RWPE1 (cell line): ENCODE results near the gene ACTR3C.
"Not testable (repeated sequence)": the region's sequence is repeated elsewhere in the genome, so short reads cannot be mapped to it uniquely, and the experiment has no call there.

ENCODE experiments used
- CTCF ChIA-PET: fragments of 350-600 bp; sonication (Branson Sonifier 250); formaldehyde crosslinking; extraction: SDS; loops from one replicate; lab custom pipeline; 2021; lab: Yijun Ruan, JAX
- POLR2A ChIA-PET: fragments of 400-600 bp; formaldehyde crosslinking; extraction: SDS; loops from one replicate; lab custom pipeline; 2020; ENCODE audit warnings: antibody characterized with exemption; ENCODE audit not compliant: low non-redundant PET; lab: Yijun Ruan, JAX
- DNase-seq: peaks from one replicate; pipeline ENCODE4 v3.0.0; 2012; ENCODE audit warnings: low spot score
- H3K27ac ChIP-seq: fragments of 450-650 bp; 2 replicates; pipeline ENCODE4 v1.5.1; 2017
- TF ChIP-seq, protein P1 (sequence below): fragments of 450-650 bp; conservative IDR thresholded peaks from 2 replicates; pipeline ENCODE4 v1.5.1; 2017; ENCODE audit warnings: low read depth, mild to moderate bottlenecking

The ACTR3C gene

DNA sequence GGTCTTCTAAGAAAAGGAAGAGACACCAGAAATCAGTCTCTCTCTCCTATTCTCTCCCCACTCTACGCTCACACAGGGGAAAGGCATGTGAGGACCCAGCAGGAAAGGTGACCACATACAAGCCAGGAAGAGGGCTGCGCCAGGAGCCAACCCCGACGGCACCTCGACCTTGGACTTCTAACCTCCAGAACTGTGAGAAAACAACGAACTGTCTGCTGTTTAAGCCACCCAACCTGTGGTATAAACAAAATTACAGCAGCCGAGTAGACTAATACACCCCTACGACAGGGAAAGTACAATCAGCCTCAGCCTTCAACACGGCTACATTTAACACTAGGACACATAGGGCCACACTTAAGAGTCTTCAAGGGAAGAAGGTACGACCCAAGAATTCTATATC lies 26.5 kb downstream of the ACTR3C start:
- DNase-seq, H3K27ac ChIP-seq, POLR2A ChIA-PET, CTCF ChIA-PET: not testable (repeated sequence)

DNA sequence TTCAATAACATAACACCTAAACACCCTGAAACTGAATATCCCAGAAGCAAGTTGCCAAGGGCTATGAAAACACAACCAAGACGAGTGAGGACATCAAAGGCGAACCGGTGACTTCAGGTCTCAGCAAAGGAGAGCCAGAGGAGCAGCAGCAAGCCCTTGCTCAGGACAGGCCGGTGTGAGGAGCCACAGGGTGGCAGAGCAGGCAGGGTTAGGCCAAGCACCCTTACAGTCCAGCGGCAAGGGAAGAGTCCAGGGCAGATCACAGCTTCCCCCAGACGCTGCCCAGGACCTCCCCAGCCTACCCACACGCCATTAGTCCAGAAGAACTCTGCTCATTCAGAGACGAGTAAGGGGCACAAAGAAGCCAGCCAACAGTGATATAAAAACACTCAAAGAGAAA lies 27.7 kb downstream of the ACTR3C start:
- CTCF ChIA-PET, result not testable (repeated sequence)

GRCh38 chr7:150295027-150295426 lies 28.3 kb downstream of the ACTR3C start:
- POLR2A ChIA-PET, DNase-seq, CTCF ChIA-PET, H3K27ac ChIP-seq: not testable (repeated sequence)

More for the DNA sequence above, 27.7 kb downstream of the ACTR3C start:
- DNase-seq, H3K27ac ChIP-seq, POLR2A ChIA-PET: not testable (repeated sequence)

DNA sequence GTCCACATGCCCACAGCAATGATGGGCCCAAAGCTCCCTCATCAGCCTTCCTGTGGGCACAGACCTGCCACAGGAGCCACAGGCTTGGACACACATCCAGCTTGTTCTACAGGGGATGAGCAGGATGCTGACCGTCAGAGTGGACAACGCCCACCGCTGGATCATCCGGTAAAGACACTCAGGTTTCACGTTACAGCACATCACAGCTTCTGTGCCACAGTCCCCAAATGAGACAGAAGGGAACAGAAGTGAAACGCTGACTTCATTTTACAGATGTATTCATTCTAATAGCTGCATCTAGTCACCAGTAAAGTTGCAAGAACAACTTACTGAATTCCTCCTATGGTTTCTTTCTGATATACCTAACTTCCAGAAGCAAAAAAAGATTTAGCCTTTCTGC lies 33.0 kb downstream of the ACTR3C start:
- DNase-seq, CTCF ChIA-PET, H3K27ac ChIP-seq, POLR2A ChIA-PET: not testable (repeated sequence)

- DNase-seq, CTCF ChIA-PET, H3K27ac ChIP-seq, POLR2A ChIA-PET: not testable (repeated sequence)
Observed at GRCh38 chr7:150288816-150289215, 34.5 kb downstream of the ACTR3C start.

DNA sequence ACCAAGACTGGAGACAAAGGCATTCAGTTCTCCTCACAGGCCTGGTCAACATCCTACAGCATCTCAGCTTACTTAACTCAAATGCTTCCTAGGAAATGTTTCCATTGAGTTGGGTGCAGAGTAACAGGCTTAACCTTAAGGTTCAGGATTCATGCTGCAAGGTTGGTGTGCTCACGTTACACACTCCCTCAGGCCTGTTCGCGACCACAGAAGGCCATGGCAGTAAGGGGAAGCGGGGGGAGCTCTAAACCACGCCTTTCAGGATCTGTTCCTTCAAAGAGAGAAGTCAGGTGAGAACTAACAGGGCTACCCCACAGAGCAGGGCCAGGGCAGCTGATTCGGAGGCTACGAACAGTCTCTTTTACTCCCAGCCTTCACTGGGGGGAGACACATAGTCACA lies 35.5 kb downstream of the ACTR3C start:
- POLR2A ChIA-PET, H3K27ac ChIP-seq, CTCF ChIA-PET, DNase-seq: not testable (repeated sequence)

DNA sequence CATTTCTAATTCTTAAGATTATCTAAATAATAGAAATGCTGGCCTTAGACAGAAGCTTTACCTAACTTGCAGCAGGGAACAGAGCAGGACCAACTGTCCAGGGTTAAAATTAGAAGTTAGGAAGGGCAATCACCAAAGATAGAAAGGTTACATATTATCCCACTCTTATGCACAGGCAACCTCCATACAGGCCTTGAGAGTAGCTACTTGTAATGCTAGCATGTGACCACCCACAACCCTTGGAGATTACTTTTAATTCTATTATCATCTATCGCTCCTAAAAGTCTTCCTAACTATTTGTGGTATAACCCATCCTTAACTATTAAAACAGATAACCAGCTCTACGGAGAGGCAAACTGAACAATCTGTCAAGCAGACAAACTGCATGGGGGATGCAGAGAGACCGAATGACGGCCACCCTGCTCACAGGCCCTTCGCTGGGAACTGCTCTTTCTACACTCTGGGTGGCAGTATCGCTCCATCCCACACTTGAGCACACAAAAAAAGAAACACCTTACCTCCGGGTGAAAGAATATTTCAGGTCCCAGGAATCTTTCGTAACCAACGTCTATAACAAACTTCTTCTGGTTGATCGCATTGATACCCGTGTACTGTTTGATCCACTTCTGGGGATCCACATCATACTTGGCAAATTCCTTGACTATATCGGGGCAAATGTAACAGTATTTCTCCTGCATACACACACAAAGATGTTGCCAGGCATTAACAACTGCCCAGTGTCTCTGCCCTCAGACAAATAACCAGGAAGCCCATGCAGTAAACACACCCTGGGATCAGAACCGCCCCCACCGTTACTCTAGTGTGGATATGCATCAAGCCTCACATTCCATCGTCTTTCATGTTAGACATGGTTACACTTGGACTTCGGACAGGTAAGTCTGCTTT lies 37.2 kb downstream of the ACTR3C start:
- DNase-seq, H3K27ac ChIP-seq, POLR2A ChIA-PET: not testable (repeated sequence)
- CTCF ChIA-PET, result interaction anchor here (0.7 kb wide), 1 partner anchor 129 kb away, joined by 3 read pairs; no protein-coding TSS in a partner anchor
- TF ChIP-seq, protein P1, sequence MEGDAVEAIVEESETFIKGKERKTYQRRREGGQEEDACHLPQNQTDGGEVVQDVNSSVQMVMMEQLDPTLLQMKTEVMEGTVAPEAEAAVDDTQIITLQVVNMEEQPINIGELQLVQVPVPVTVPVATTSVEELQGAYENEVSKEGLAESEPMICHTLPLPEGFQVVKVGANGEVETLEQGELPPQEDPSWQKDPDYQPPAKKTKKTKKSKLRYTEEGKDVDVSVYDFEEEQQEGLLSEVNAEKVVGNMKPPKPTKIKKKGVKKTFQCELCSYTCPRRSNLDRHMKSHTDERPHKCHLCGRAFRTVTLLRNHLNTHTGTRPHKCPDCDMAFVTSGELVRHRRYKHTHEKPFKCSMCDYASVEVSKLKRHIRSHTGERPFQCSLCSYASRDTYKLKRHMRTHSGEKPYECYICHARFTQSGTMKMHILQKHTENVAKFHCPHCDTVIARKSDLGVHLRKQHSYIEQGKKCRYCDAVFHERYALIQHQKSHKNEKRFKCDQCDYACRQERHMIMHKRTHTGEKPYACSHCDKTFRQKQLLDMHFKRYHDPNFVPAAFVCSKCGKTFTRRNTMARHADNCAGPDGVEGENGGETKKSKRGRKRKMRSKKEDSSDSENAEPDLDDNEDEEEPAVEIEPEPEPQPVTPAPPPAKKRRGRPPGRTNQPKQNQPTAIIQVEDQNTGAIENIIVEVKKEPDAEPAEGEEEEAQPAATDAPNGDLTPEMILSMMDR, result peak; percentile 84

DNA sequence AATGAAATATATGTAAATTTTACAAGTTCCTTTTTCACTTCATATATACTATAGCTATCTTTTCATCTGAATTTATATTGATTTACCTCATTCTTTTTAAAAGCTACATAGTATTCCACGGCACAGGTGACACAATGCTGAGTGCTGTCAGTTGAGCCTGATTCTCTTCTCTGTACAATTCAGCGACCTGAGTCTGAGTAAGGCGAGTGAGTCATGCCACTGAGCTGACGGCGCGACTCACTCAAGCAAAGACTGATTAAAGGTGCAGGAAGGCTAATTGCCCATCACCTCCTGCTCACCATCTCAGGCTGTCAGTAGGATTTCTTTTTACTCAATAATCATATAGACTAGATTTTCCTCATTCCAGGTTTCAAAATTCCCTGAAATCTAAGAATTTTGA lies 39.7 kb downstream of the ACTR3C start:
- DNase-seq, POLR2A ChIA-PET, H3K27ac ChIP-seq, CTCF ChIA-PET: not testable (repeated sequence)

- POLR2A ChIA-PET, CTCF ChIA-PET, DNase-seq, H3K27ac ChIP-seq: not testable (repeated sequence)
Observed at GRCh38 chr7:150283111-150283510, 40.2 kb downstream of the ACTR3C start.

- CTCF ChIA-PET, H3K27ac ChIP-seq, DNase-seq, POLR2A ChIA-PET: not testable (repeated sequence)
Observed at GRCh38 chr7:150281681-150282403, 41.5 kb downstream of the ACTR3C start.

DNA sequence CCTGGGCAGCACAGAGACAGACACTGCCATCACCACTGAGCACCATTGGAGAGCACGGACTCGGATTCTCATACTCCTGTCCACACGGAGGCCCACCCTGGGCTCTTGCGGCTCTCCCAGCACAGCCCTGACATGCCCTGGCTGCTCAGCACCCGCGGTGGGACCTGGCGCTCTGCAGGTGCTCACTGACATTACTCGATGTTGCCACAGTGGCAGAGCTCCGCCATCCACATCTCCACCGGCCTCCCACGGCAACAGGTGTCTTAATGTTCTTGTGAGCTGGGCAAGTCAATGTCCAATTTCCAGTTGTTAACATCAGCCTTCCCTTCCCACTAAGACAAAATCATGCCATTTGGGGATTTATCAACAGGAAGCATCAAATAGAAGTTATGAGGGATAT lies 45.0 kb downstream of the ACTR3C start:
- POLR2A ChIA-PET, DNase-seq, H3K27ac ChIP-seq, CTCF ChIA-PET: not testable (repeated sequence)
